ENCODE results near the gene NLRX1.
"Not testable (repeated sequence)": the region's sequence is repeated elsewhere in the genome, so short reads cannot be mapped to it uniquely, and the experiment has no call there.

Gene NLRX1

DNA sequence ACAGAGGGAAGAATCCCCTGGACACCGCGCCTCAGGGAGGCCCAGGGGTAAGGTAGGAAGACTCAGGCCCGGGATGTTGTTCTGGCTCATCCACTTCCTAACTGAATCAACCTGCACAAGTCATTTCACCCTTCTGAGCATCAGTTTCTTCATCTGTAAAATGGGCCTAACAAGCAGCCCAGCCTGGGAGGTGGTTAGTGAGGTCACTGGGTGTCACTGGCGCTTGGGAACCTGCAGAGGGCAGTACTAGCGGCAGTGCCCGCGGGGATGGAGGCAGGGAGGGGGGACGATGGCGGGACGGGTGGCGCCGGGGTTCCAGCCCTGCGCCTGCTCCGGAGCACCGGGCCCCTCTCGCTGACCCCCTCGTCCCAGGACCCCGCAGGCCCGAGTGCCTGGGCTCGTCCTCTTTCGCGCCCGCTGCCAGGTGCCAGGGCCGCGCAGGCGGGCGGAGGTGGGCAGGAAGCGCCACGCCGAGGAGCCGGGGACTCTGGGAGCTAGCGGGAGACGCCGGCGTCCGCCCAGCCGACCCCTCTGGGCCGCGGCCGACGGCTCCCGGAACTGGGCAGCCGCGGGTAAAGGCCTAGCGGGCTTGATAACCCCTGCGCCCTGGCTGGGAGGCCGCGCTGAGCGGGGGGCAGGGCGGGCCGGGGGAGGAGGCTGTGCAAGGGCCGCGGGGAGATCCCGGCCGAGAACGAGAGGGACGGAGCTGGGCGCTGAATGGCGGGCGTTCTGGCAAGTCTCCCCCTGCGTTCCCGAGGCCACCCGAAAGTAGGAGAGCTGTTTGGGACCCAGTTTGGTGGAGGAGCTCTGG, at the start of gene NLRX1:
Gene NLRX1, plus strand, starts transcription at position 255 of the 811 bp plus-strand sequence. CDS start 2,679 bp downstream, outside the sequence.
- FAIRE-seq, result no peak

GRCh38 chr11:119118946-119119345, 49.6 kb upstream of the NLRX1 start:
- FAIRE-seq, result no peak

DNA sequence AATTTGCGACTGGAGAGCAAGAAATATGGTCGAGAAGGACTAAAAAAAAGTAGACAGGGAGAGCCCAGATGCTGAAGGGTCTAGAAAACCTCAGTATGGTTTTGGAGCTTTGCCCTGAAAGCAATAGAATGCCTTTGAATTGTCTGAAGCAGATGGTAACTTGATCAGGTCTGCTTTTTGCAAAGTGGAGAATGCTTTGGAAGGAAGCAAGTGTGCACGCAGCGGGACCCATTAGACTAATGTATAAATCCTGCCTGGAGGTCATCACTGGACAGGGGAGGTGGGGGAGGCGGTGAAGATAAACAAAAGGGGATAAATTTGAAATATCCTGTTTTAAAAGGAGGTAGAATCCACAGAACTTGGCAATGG, 47.9 kb upstream of the NLRX1 start:
- FAIRE-seq, result no peak

DNA sequence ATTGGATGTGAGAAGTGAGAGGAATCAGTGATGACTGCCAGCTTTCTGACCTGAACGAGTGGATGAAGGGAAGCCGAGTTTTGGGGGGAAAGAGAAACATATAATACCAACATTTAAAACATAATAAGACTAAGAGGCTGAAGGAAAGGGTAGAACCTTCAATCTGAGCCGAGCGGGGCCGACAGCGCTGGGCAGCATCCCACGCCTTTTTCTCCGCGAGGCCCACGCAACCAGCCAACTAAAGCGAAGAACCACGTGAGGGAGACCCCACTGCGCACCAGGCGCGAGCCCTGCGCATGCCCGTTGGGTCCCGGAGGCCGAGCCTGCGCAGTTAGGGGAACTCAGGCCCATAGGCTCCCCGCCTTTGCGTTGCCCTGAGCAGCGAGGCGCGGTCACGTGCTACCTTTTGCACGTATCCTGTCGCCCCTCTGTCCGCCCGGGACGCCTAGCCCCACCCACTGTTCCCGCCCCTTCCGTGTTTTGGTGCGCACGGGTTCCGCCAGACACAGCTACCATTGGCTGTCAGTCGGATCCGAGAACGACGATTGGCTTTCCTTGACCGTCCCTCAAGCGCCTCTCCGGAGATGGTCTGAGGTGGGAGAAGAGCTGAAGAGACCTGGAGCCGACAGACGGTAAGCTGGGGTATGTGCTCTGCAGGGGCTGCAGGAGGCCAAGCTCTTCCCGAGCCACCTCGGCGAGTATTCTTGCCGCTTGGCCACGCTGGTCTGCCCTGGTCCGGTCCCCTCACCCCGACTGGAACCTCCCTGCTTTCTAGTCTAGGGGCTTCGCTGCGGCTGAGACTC, 47.3 kb upstream of the NLRX1 start, which contains the start of gene HINFP:
Gene HINFP, plus strand, starts transcription at position 573 of the 803 bp plus-strand sequence. CDS start 5,365 bp downstream, outside the sequence.
- peak; percentile 98 for FAIRE-seq

GRCh38 chr11:119121811-119122124, 46.8 kb upstream of the NLRX1 start:
- FAIRE-seq, result no peak

- no peak for FAIRE-seq
These were observed 42.7 kb upstream of the NLRX1 start for GRCh38 chr11:119125821-119126220.

DNA sequence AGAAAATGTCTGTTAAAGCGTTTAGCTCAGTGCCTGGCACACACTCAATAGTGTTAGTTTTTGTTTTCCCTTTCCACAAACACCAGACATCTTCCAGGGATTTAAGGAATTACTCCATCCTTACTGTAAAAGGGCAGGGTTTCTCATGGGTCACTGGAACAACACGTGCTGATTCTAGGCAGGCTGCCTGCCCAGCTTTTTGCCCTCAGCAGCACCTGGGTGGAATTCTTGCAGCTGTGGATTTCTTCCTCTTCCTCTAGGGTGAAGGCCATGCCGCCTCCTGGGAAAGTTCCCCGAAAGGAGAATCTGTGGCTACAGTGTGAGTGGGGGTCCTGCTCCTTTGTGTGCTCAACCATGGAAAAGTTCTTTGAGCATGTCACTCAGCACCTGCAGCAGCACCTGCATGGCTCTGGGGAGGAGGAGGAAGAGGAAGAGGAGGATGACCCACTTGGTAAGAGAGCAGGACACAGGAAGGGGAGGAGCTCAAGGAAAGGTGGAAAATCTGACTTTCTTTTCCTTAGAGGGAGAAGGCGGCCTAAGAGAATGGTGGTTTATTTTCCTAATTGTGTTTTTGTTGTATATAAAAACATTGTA, 41.8 kb upstream of the NLRX1 start:
- no peak for FAIRE-seq

GRCh38 chr11:119130662-119131061, 37.9 kb upstream of the NLRX1 start:
- FAIRE-seq, result no peak

DNA sequence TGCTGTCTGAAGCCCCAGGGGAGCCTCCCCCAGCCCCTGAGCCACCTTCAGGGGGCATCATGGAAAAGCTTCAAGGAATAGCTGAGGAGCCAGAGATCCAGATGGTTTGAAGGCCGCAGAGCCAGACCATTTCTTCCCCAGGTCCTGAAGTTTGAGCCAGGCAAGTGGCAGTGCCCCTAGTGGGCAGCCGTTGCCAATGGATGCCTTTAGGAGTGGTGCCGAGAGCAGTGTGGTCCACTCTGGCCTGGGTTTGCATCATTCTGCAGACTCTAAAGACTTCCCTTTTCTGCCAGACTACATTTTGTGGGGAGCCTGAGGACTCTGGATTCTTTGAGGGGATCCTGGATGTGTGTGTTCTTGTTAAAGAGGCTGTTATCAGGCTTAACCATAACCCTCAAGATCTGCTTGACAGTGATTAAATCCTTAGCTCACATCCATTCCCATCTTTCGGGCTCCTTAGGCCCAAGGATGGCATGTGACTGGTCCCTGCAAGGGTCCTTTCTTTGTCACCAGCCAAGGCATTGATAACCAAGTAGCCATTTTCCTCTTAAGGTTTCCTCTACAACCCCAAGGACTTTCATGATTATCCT, 34.0 kb upstream of the NLRX1 start:
- FAIRE-seq, result no peak

GRCh38 chr11:119139276-119139675, 29.2 kb upstream of the NLRX1 start:
- not testable (repeated sequence) for FAIRE-seq

DNA sequence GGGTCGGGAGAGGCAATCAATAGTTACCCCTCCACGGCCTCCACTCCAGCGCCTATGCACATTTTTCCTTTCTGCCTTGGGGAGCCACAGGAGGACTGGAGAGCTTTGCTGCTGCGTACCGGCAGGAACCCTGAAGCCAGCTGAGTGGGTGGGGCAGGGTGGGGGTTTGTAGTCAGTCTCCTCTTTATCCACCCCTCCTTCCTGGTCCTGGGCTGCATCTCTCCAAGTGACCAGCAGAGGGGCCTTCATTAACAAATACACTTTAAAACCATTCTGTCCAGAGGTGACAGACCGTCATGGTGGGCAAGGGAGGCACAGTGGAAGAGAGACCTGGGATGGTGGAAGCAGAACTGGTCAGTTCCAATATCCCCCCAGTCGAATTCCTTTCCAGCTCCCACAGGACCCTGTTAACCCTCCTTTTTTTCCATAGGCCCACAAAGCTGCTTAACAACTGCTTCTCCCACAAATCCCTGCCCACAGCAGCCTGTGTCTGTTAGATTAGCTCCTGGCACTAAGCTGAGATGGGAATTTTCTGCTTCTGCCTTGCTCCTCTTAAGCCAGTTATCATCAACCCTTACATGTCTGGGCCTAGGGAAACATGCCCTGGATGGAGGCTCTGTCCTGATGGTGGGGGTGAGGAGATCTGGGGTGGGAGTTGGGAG, 23.6 kb upstream of the NLRX1 start:
- FAIRE-seq, result no peak

DNA sequence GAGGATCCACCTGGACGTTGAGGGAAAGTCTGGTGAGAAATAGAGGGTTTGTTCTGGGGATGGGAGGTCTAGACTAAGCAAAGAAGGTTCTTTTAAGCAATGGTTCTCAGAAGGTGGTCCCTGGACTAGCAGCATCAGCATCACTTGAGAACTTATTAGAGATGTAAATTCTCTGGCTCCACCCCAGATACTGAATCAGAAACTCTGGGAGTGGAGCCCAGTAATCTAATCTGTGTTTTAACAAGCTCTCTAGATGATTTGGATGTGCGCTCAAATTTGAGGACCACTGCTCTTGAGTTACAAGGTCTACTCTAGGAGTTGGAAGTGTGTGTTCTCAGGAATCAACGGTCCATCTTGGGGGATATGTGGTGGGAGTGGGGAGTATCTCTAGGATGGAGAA, 23.0 kb upstream of the NLRX1 start:
- no peak for FAIRE-seq

GRCh38 chr11:119147604-119148333, 20.8 kb upstream of the NLRX1 start:
- FAIRE-seq, result no peak

GRCh38 chr11:119148720-119149017, 19.9 kb upstream of the NLRX1 start:
- no peak for FAIRE-seq

DNA sequence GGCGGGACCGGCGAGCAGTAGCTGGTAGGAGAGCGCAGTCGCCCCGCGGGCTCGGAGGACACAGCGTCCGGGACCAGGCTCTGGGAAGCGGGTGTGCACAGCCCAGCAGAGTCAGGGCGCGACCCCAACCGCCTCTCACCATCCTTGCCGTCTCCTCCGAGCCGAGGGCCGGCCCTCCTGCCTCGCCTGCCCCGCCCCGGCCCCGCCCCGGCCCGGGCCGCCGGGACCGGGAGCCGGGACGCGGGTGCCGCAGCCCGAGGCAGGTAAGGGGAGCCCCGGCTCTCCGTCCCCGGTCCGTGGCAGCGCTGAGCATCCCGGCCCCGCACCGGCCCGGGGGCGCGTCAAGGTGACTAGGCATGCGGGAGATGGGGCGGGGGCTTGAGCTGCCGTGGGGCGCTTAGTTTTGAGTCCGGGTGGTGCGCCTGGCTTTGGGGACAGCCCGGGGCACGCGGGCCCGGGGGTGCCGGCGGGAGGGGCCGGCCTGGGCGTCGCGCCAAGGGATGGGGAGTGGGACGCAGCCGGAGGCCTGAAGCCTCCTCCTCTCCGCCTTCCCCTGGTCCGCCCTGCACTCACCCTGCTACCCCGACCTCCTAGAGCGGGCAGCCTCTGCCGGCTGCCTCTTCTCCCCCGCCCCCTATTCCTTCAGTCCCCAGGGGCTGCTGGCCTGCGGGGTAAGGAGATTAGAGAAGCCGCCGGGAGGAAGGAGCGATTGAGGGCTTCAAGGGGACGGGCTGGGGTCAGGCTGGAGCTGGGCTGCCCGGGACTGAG, 19.3 kb upstream of the NLRX1 start, which contains the start of gene ABCG4:
Gene ABCG4, plus strand, starts transcription at position 35 of the 768 bp plus-strand sequence. CDS start 914 bp downstream, outside the sequence.
- FAIRE-seq, result no peak

GRCh38 chr11:119149786-119150275, 18.7 kb upstream of the NLRX1 start:
- FAIRE-seq, result no peak

DNA sequence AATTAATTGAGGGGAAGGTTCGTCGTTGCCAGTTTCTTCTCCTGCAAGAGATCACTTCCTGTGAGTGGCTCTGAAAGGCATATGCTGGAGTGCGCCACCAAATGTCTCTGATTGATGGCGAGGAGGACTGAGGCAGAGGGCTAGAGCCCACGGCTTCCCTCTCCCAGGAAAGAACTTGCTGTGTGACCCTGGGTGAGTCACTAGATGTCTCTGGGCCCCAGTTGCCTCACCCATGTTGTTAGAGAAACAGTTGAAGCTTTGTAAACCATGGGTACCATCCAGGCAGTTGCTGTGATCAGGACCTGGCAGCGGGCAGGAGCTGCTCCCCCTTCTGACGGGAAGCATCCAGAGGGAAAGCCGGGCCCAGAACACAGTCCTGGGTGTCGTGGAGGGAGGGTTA, 16.5 kb upstream of the NLRX1 start:
- no peak for FAIRE-seq

DNA sequence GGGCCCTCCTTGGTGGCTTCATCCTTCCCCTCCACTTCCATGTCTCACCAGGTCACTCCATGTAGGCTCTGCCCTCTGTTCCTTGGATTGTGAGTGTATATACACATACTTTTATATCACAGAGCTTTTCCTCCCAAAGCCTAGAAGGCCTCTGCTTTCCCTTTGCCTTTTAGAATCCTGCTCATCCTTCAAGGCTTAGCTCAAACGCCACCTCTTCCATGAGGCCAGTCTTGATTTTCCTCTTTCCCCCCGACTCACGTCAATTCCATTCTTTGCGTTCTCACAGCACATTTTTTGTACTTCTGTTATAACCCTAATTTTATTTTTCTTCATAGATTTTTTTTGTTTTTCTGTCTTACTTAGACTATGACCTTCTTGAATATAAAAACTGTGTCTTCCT, 15.9 kb upstream of the NLRX1 start:
- no peak for FAIRE-seq

DNA sequence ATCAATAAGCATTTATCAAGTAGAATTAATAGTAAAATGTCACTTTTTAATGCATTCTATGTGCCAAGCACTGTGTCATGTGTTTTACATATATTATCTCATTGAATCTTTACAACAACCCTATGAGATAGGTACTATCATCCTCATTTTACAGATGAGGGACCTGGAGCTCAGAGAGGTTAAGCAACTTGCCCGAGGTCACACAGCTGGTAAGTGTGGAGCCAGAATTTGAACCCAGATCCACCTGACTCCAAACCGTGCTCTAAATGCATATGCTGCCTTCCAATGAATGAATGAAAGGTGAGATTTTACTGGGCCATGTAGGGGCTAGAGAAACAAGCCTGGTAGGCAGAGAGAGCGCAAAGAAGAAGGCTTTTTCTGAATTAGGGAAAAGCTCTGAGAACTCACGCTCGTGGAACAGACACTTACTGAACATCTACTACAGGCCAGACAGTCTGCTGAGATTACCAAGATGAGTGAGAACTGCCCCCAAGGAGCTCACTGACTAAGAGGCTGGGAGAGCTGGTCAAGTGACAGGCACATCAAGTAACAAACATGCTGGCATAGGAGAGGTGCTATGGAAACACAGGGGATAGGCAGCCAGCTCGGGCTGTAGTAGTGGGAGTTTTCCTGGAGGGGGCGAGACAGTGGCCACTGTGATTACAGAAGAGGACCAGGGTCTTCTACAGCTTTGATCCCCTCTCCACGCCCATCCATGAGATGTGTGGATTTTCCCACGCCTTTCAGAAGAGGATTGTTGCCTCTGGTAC, 15.3 kb upstream of the NLRX1 start:
- FAIRE-seq, result no peak

DNA sequence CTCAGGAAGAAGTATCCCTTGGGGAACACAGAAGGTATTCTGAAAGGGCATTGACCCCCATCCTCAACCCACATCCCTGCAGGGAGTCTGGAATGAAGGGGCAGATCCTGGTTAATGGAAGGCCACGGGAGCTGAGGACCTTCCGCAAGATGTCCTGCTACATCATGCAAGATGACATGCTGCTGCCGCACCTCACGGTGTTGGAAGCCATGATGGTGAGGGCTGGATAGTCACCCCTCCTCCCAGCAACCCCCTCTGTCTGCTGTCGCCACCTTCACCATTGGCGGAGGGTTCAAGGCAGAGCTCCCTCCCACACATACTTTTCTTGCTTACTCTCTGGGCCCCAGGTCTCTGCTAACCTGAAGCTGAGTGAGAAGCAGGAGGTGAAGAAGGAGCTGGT, 14.3 kb upstream of the NLRX1 start:
- FAIRE-seq, result no peak

Measured in G401.6 (cell line).